Right renal cortex interstitium (tissue), 3 donors: ENCODE measurements around the gene DNMT3B. TPM values are rescaled to one million over a fixed set of nuclear protein-coding genes. Genes with fewer than 3 reads are reported as not detected.

Source experiments
- DNase-seq, 3 donors: peaks; one replicate each; pipeline ENCODE4 v3.0.0-alpha.2; 2013; ENCODE audit warnings: low read depth in 3 of 3, low spot score in 2 of 3
- polyA plus RNA-seq, 3 donors: library from polyadenylated mRNA; unstranded; fragments of 120-200 nt; gene quantifications; one replicate each; pipeline ENCODE4 v1.2.1, GENCODE V29; 2013; ENCODE audit not compliant: insufficient read length in 3 of 3

The DNMT3B gene
- polyA plus RNA-seq, 3 donors = 6.4 to 7.0 (median 6.9) TPM

GRCh38 chr20:32820698-32821377 is 58.7 kb downstream of the DNMT3B start:
- DNase-seq = no peak

- no peak for DNase-seq
These were observed 60.0 kb downstream of the DNMT3B start for GRCh38 chr20:32822225-32822624.

- DNase-seq = no peak
These were observed 60.9 kb downstream of the DNMT3B start for GRCh38 chr20:32823078-32823477.

DNA sequence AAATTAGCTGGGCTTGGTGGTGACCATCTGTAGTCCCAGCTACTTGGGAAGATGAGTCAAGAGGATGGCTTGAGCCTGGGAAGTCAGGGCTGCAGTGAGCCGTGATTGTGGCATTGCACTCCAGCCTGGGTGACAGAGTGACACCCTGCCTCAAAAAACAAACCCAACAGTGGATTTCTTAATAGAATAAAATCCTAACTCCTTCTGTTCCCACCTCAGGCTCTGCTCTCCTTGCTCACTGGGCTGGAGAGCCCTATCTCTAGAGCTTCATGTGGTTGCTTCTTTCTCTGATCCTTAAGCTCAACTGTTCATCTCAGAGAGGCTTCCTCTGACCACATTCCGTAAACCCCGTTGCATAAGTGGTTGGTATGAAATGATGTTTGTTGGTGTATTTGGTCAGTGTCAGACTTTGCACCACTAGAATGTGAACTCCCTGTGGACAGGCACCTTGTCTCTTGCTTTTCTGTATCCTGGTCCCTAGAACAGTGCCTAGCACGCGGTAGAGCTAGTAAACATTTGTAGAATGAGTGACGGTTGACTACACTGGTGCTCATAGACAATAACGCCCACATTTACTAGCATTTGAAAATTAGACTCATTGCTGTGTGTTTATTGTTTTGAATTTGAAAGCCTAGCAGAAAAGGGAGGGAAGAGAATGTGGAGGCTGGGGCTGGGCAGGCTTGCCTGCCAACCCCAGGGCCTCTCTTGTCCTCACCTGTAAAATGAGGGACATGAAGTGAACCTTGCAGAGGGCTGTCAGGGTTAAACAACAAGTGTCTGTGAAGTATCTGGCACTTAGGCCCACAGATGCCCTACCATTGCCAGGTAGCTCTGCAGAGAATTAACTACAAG is 61.8 kb downstream of the DNMT3B start:
- no peak for DNase-seq

DNA sequence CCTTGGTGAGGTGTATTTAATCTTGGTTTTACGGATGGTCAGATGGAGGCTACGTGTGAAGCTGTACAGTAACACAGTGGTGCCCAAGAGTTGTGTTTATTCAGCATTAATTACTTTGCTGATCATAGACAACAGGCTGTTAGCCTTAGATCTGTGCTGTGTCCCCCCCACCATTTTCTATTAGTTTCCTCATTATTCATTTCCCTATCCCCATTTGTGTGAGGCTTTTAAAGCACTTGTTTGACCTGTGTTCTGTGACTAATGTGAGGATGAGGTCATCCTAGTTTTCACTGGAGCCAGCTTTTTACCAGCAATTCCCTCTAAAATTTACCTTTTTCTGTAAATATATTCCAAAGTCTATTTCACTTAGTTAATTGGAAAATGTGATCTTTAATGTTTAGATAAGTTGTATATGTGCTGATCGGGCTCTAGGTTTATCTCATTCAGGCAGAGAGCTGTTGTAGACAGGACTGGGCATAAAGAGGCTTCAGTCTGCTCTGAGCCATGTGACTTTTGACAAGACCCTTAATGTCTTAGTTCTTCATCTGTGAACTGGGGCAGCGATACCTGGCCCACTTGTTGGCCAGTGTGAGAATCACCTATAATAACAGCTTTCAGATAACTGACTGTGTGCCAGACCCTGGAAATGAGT is 66.0 kb downstream of the DNMT3B start:
- no peak for DNase-seq

- no peak for DNase-seq
These were observed 67.3 kb downstream of the DNMT3B start for GRCh38 chr20:32829311-32830005.

DNA sequence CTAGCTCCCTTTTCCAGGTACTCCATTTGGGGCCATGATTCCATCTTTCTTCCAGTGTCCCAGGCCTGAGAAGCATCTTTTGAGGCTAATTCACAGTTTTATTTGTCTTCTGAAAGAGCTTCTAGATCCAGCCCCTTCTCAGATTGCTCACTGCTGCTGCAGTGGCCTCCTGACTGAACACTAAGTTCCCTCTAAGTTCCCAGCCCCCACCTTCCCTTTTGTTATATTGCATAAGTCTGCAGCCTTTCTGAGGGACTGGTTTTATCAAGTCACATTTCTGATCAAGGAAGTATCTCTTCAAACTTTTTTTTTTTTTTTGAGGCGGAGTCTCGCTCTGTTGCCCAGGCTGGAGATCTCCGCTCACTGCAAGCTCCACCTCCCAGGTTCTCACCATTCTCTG is 68.3 kb downstream of the DNMT3B start:
- DNase-seq = no peak

DNA sequence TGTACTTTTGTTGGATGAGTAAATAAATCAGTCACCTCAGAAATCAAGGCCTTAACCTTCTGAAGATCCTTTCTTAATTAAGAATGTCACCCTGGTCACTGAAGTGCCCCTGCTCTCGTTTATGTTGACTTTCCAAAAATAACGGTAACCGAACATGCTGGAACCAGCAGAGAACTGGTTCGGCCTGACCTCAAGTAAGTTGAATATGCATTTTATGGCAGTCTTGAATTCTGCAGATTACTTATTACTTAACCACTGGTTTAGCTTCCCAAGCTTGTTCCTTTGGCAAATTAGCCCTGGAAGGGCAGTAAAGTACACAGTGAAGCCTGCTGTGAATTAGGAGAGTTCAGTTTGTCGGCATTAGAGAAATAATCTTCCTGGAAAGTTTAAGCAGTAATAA is 69.8 kb downstream of the DNMT3B start:
- no peak for DNase-seq

DNA sequence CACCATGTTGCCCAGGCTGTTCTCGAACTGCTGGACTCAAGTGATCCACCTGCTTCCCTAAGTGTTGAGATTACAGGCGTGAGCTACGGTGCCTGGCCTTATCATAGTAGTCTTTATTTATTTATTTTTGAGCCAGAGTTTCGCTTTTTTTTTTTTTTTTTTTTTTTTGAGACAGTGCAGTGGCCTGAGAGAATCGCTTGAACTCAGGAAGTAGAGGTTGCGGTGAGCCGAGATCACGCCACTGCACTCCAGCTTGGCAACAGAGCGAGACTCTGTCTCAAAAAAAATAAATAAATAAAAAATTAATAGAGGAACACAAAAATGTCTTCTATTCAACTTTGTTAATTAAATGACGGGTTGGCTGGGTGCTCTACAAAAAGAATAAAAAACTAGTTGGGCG is 70.5 kb downstream of the DNMT3B start:
- DNase-seq = no peak

DNA sequence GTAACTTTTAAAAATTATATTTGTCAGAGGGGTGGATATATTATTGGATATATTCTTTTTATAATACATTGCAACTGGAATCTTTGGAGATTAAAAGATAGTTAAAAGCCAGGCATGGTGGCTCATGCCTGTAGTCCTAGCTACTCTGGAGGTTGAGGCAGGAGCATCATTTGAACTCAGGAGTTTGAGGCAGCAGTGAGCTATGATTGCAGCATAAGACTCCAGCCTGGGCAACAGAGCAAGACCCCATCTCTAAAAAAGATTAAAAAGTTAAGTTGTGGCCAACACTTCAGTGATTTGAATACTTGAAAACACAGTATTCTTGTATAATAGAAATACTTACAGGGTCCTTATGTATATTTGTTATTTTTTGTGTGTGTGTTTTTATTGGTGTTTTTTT is 72.8 kb downstream of the DNMT3B start:
- no peak for DNase-seq

- DNase-seq = no peak
These were observed 75.0 kb downstream of the DNMT3B start for GRCh38 chr20:32837157-32837556.

DNA sequence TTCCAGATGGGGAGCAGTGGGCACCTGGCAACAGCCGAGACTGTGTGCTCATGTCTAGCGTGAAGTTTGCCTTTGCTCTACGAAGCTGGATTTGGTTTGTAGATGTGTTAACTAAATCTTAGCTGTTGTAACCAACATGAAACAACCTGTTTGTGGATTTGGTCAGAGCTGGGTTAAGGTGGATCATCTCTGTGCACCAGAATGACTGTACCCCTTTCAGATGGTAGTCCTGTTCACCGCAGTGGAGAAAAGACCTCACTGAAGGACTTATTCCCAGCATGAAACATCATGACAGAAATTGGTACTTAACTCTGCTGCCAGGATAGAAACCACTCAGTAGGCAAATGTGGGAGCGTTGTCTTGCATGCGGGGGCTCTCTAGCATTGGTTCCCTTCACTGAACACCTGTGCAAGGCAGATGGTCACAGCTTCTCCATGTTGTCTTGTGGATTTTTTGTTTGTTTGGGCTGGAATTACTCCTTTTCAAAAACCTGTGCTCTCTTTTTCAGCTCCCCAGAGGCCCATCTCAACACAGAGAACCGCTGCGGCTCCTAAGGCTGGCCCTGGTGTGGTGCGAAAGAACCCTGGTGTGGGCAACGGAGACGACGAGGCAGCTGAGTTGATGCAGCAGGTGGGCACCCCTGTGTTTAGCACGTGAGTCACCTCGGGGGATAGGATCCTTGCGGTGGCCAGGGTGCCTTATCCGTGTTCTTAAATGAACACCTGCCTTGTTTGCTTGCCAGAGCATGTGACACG is 77.2 kb downstream of the DNMT3B start:
- DNase-seq = no peak

DNA sequence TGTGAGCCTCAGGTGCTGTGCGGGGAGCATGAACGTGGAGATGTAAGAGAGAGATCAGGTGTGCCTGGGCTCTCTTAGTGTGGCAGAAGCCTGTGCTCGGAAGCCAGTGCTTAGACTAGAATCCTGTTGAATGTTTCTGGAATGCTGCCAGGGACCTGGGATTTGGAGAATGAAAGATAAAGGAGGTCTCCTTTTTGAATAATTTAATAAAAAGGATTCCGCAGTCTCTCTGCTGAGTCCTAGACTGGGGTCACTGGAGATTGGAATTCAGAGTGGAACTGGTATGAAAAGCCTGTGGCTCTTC is 77.7 kb downstream of the DNMT3B start:
- no peak for DNase-seq

DNA sequence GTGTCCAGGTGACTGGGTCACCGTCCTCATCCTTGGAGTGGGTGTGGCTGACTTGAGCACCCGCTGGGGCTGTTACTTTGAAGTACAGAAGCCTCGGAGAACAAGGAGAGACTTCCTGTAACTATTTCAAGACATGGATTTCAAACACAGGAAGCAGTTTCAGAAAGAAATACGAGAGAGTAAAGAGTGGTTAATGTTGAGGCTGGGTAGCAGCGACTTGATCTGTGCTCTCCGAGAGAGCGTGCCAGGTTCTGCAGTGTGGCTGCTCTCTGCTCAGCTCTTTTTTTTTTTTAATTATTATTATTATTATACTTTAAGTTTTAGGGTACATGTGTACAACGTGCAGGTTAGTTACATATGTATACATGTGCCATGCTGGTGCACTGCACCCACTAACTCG is 79.0 kb downstream of the DNMT3B start:
- DNase-seq = no peak

- DNase-seq = no peak
These were observed 79.4 kb downstream of the DNMT3B start for GRCh38 chr20:32841632-32842031.

- no peak for DNase-seq
These were observed 80.7 kb downstream of the DNMT3B start for GRCh38 chr20:32842688-32843524.

GRCh38 chr20:32845786-32846185 is 83.6 kb downstream of the DNMT3B start:
- DNase-seq = no peak

DNA sequence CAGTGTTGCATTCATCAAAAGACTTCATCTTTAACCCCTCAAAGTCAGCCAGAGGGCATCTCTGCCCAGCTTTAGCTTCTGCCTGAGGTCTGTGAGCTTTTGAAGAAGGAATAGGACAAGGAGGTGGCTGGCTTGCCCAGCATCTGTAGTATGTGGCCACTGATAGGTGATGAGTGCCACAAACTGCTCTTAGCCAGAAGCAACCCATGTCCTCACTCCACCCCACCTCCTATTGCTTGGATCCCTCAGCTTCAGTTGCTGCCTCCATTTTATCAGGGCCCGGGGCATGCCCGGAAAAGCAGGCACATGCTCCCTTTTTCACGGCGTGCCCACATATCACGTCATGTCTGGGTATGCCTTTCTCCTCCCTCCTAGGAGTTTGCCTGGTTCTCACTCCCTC is 84.7 kb downstream of the DNMT3B start:
- DNase-seq = no peak

- no peak for DNase-seq
These were observed 85.8 kb downstream of the DNMT3B start for GRCh38 chr20:32847964-32848363.

GRCh38 chr20:32848846-32849245 is 86.7 kb downstream of the DNMT3B start:
- DNase-seq = no peak
